MM.1S (cell line): ENCODE results near the gene CFAP99.

Experiments used
- DNase-seq: peaks from one replicate; pipeline ENCODE4 v3.0.0-alpha.2; 2015
- H2AFZ ChIP-seq: fragments of 300-600 bp; sonication (generic); 2 replicates; pipeline ENCODE4 v1.6.0; 2016; ENCODE audit warnings: antibody characterized with exemption, low read length
- H3F3A ChIP-seq: fragments of 300-600 bp; sonication (generic); 2 replicates; pipeline ENCODE4 v1.6.1; 2016; ENCODE audit warnings: mild to moderate bottlenecking, antibody characterized with exemption, low read length, moderate library complexity, mixed read lengths; ENCODE audit not compliant: insufficient read depth
- H3K27ac ChIP-seq: fragments of 300-600 bp; sonication (generic); 2 replicates; pipeline ENCODE4 v1.5.1; 2016; ENCODE audit warnings: mild to moderate bottlenecking, low read length
- H3K27me3 ChIP-seq: fragments of 300-600 bp; sonication (generic); replicated peaks from 2 replicates; pipeline ENCODE4 v1.6.0; 2016; ENCODE audit warnings: low read length; ENCODE audit not compliant: insufficient read depth
- H3K36me3 ChIP-seq: fragments of 300-600 bp; sonication (generic); replicated peaks from 2 replicates; pipeline ENCODE4 v1.6.1; 2016; ENCODE audit warnings: mild to moderate bottlenecking, low read length, mixed read lengths; ENCODE audit not compliant: insufficient read depth
- H3K4me1 ChIP-seq: fragments of 300-600 bp; sonication (generic); 2 replicates; pipeline ENCODE4 v1.6.1; 2016; ENCODE audit warnings: low read length, mixed read lengths
- H3K4me2 ChIP-seq: fragments of 300-600 bp; sonication (generic); 2 replicates; pipeline ENCODE4 v1.6.0; 2016; ENCODE audit warnings: low read depth, low read length
- H3K4me3 ChIP-seq: fragments of 300-600 bp; sonication (generic); 2 replicates; pipeline ENCODE4 v1.5.1; 2016; ENCODE audit warnings: low read length, mixed read lengths
- H3K79me2 ChIP-seq: fragments of 300-600 bp; sonication (generic); 2 replicates; pipeline ENCODE4 v1.6.1; 2016; ENCODE audit warnings: mixed run types, low read length, mixed read lengths
- H3K9ac ChIP-seq: fragments of 300-600 bp; sonication (generic); 2 replicates; pipeline ENCODE4 v1.6.1; 2016; ENCODE audit warnings: low read length, mixed read lengths
- H3K9me2 ChIP-seq: fragments of 300-600 bp; sonication (generic); replicated peaks from 2 replicates; pipeline ENCODE4 v1.6.1; 2016; ENCODE audit warnings: mild to moderate bottlenecking, low read length, mixed read lengths; ENCODE audit not compliant: insufficient read depth
- H3K9me3 ChIP-seq: fragments of 300-600 bp; sonication (generic); replicated peaks from 2 replicates; pipeline ENCODE4 v1.6.1; 2016; ENCODE audit warnings: mild to moderate bottlenecking, low read length, mixed read lengths; ENCODE audit not compliant: insufficient read depth
- H4K20me1 ChIP-seq: fragments of 300-600 bp; sonication (generic); 2 replicates; pipeline ENCODE4 v1.6.1; 2016; ENCODE audit warnings: mild to moderate bottlenecking, low read length, moderate library complexity, mixed read lengths; ENCODE audit not compliant: insufficient read depth
- CTCF ChIP-seq: fragments of 300-600 bp; sonication (generic); IDR thresholded peaks from 2 replicates; pipeline ENCODE4 v1.5.1; 2016; ENCODE audit warnings: antibody characterized with exemption, low read length, mixed read lengths
- EZH2 ChIP-seq: fragments of 300-600 bp; sonication (generic); optimal IDR thresholded peaks from 2 replicates; pipeline ENCODE3; 2017; ENCODE audit warnings: low read depth, mild to moderate bottlenecking, antibody characterized with exemption, low read length, mixed read lengths
- EZH2phosphoT487 ChIP-seq: fragments of 300-600 bp; sonication (generic); IDR thresholded peaks from 2 replicates; pipeline ENCODE4 v1.6.1; 2018; ENCODE audit warnings: antibody characterized with exemption, low read length

CFAP99 gene

GRCh38 chr4:2386717-2387116, 32.0 kb upstream of the CFAP99 start:
- Histone ChIP-seq H3K9me2 (no peaks in the 10 kb centered on the region), H3K4me3 (no peak overlapping the region), H4K20me1 (no peaks in the 10 kb centered on the region), H3K9me3 (no peaks in the 10 kb centered on the region), H3K36me3 (no peaks in the 10 kb centered on the region), H3K4me1 (no peaks in the 10 kb centered on the region), H3K79me2 (0 out of 2 replicates have a peak, but pooled peaks cover 3% of the 10 kb centered on the region), H3K4me2 (no peak overlapping the region), H3F3A (no peaks in the 10 kb centered on the region), H3K9ac (no peak overlapping the region), H2AFZ (no peak overlapping the region), H3K27me3 (no peaks in the 10 kb centered on the region), H3K27ac (no peak overlapping the region)
- no peak for DNase-seq
- TF ChIP-seq EZH2: no peak
- no peak for TF ChIP-seq EZH2phosphoT487
- TF ChIP-seq CTCF: no peak

GRCh38 chr4:2387218-2387617, 31.5 kb upstream of the CFAP99 start:
- H3K27me3 ChIP-seq: no peaks in the 10 kb centered on the region
- H3K9me2 ChIP-seq: no peaks in the 10 kb centered on the region
- TF ChIP-seq EZH2phosphoT487 (no peak), EZH2 (no peak), CTCF (no peak)
- no peak for DNase-seq
- H3F3A ChIP-seq: no peaks in the 10 kb centered on the region
- H3K9me3 ChIP-seq: no peaks in the 10 kb centered on the region
- H3K36me3 ChIP-seq: no peaks in the 10 kb centered on the region
- no peaks in the 10 kb centered on the region for H3K4me1 ChIP-seq
- H3K4me2 ChIP-seq: no peak overlapping the region
- H3K4me3 ChIP-seq: no peak overlapping the region
- H2AFZ ChIP-seq: no peak overlapping the region
- H4K20me1 ChIP-seq: no peaks in the 10 kb centered on the region
- H3K79me2 ChIP-seq: 0 out of 2 replicates have a peak, but pooled peaks cover 3% of the 10 kb centered on the region
- no peak overlapping the region for H3K27ac ChIP-seq
- no peak overlapping the region for H3K9ac ChIP-seq

GRCh38 chr4:2387829-2388228, 30.9 kb upstream of the CFAP99 start:
- Histone ChIP-seq H3K27ac (no peak overlapping the region), H3K9me2 (no peaks in the 10 kb centered on the region), H4K20me1 (no peaks in the 10 kb centered on the region), H3K9me3 (no peaks in the 10 kb centered on the region), H3K9ac (no peak overlapping the region), H3F3A (no peaks in the 10 kb centered on the region), H3K27me3 (no peaks in the 10 kb centered on the region), H3K4me1 (no peaks in the 10 kb centered on the region), H3K4me2 (no peak overlapping the region), H3K36me3 (no peaks in the 10 kb centered on the region), H3K4me3 (no peak overlapping the region), H3K79me2 (0 out of 2 replicates have a peak, but pooled peaks cover 3% of the 10 kb centered on the region), H2AFZ (no peak overlapping the region)
- no peak for TF ChIP-seq EZH2
- no peak for TF ChIP-seq EZH2phosphoT487
- TF ChIP-seq CTCF: no peak
- no peak for DNase-seq
